Left cardiac atrium (tissue), 4 donors: ENCODE data around the gene SGCD. TPM values are rescaled to one million over a fixed set of nuclear protein-coding genes. Genes with fewer than 3 reads are reported as not detected.
A peak's percentile ranks its signal among the peaks of the same experiment; 100 is the strongest.

Experiments used
- ATAC-seq, 2 donors: fragments of 200-7000 bp; cut with Tn5 transposase; one replicate each; pipeline ENCODE4 v1.9.1; 2020; ENCODE audit warnings: mild to moderate bottlenecking in 2 of 2, moderate library complexity in 2 of 2
- DNase-seq: peaks from one replicate; pipeline ENCODE4 v3.0.0-alpha.2; 2020
- intact Hi-C, 2 donors: fragments of 100-400 bp; cut with DNase I; formaldehyde crosslinking; loops; one replicate each; pipeline versions ENCODE4 v1.14.1 to v1.15.1; 2022 to 2023
- total RNA-seq, 2 donors: library from RNA; stranded (reverse); fragmentation: NEBNext Ultra II Directional; extraction: Animal tissue kit (Norgen Biotek cat#: 25700); gene quantifications; one replicate each; pipeline ENCODE4 v1.2.1, GENCODE V29; 2021
- donor health status: DM: no; HTN: yes; CAD: no.
- donor health status: DM: no; HTN: yes; CAD: no; lungs with severe emphysema.
- donor health status: DM: yes; HTN: yes; CAD: no.
- donor health status: Dilated cardiomyopathy.

SGCD gene
- total RNA-seq, 2 donors from 2014 or later: 58.5 to 93.4 TPM

- DNase-seq: peak; percentile 31
- ATAC-seq: peak; percentile 65 to 75
- intact Hi-C loops: loop anchor here (10.0 kb wide), 2 partner anchors 93 to 103 kb away; no protein-coding TSS in a partner anchor
Observed at GRCh38 chr5:156687514-156687913, 360.6 kb downstream of the SGCD start.

DNA sequence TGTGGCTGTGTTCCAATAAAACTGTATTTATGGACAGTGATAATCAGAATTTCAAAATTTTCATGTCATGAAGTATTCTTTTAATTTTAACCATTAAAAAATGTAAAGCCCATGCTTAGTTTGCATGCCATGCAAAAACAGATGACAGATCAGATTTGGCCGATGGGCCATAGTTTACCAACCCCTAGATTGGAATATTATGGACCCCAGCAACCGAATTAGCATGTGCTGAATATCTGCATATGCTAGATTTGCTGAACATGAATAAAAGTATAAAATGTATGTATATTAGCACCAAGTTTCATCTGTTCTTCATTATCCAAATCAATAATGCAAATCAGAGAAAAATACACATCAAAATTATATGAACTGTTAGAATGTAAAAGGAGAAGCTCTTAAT lies 364.6 kb downstream of the SGCD start:
- ATAC-seq: no peak
- intact Hi-C loops: no loop called here
- no peak for DNase-seq

DNA sequence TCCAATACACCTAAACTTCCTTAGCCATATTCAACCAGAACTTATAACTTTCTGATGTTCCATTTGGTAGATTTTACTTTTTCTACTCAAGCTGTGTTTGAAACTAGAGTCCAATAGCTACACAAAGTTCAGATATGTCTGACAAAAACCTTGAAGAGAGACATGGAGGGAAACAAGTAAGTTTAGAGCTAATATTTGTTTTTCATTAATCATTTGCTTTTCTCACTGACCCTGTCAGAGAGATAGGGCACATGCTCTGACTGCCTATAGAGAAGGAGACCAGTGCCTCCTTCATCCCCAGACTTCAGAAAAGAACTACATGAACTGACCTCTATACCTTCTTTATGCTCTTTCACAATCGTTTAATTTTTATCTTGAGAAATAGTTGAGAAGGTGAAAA lies 366.1 kb downstream of the SGCD start:
- intact Hi-C loops: no loop called here
- ATAC-seq: no peak
- DNase-seq: no peak

DNA sequence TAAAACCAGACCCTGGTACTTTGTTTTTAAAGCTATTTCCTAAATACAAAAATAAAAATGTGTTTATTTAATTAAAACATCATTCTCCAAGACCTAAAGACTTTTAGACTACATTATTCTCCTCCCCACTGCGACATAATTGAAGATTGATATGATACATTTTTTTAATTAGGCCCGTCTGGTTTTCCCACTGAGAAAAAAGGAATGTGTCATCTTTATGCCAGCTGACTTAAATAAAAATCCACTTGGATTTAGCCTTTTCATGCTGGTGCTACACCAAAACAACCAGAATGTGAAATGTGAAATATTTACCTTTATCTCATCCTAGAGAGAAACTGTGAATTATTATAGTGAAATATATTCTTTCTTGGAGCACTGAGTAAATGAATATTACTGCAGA lies 367.6 kb downstream of the SGCD start:
- intact Hi-C loops: no loop called here
- ATAC-seq: no peak
- DNase-seq: no peak

- intact Hi-C loops: no loop called here
- ATAC-seq (no peak), DNase-seq (no peak)
Observed at GRCh38 chr5:156695774-156696173, 368.8 kb downstream of the SGCD start.

- DNase-seq: no peak
- no peak for ATAC-seq
Observed at GRCh38 chr5:156698323-156698722, 371.4 kb downstream of the SGCD start.

DNA sequence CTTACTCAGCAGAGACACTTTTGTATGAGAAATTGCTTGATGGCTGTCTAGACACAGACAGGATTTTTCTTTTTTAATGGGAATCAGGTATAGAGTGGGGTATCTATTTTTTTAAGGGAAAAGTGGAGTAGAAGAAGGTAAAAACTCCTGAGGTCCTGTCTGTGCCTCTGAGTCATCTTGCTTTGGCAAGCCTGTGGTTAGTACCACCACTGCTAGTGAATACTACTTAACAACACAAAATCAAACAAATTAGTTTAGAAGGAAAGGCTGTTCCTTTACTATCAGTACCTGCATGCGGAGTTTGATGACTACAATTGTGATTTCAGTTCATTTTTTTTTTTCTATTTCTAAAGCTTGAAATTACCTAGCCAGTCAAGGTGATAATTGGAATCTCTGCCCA lies 372.2 kb downstream of the SGCD start:
- intact Hi-C loops: no loop called here
- DNase-seq: no peak
- ATAC-seq: no peak

More at GRCh38 chr5:156698323-156698722, 371.4 kb downstream of the SGCD start:
- intact Hi-C loops: no loop called here

- intact Hi-C loops: no loop called here
- no peak for DNase-seq
- ATAC-seq: no peak
Observed at GRCh38 chr5:156704139-156704538, 377.2 kb downstream of the SGCD start.

DNA sequence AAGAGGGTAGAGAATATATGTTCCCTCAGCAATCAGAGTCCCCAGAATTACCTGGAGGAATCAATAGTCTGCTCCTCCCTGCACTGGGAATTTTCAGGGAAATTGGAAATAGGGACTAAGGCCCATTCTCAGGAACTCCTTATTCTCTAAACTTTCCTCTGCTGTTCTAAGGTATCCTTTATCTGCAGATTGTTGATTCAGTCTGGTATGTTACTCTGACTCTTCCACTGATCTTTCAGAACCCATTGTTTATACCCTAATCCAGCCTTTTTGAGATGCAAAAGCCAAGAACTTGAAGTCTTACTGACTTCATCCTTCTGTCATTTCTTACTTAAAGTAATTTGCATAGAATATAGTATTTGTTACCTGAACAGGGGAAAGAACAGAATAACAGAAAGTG lies 379.7 kb downstream of the SGCD start:
- DNase-seq: no peak
- intact Hi-C loops: no loop called here
- ATAC-seq: no peak

DNA sequence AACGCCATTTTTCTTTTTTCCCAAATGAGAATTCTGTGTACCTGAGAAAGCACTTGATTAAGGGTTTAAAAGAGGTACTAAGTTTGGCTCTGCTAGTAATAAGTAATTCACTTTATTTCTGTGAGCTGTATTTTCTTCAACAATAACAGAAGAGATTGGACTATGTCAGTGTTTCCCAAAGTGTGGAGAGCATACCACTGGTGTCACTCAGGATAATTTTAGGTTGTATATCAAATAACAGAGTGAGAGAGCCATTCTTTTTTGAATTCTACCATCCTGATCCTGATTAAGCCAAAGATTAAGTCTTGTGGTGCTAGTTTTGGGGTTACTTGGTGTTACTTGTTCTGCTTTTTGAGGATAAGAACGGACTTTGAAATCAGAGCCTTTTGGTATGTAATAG lies 380.8 kb downstream of the SGCD start:
- ATAC-seq: no peak
- intact Hi-C loops: no loop called here
- DNase-seq: no peak

DNA sequence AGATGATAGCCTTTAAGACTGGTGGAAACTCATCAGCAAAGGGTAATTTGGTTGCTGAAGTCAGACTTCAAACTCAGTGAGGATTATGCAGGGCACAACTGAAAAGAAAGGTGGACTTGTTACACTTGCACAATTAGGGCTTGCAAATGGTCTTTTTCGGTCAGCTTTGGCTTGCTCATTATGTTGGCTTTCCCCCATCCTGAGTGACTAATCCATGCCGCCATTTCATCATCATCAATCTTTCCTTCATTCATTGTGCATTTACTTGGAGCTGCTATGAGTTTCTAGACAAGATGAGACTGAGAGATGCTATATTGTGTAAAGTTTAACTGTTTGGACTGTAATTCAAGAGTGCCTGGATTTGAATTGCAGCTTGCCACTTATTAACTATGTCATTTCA lies 388.3 kb downstream of the SGCD start:
- intact Hi-C loops: no loop called here
- DNase-seq (no peak), ATAC-seq (no peak)

DNA sequence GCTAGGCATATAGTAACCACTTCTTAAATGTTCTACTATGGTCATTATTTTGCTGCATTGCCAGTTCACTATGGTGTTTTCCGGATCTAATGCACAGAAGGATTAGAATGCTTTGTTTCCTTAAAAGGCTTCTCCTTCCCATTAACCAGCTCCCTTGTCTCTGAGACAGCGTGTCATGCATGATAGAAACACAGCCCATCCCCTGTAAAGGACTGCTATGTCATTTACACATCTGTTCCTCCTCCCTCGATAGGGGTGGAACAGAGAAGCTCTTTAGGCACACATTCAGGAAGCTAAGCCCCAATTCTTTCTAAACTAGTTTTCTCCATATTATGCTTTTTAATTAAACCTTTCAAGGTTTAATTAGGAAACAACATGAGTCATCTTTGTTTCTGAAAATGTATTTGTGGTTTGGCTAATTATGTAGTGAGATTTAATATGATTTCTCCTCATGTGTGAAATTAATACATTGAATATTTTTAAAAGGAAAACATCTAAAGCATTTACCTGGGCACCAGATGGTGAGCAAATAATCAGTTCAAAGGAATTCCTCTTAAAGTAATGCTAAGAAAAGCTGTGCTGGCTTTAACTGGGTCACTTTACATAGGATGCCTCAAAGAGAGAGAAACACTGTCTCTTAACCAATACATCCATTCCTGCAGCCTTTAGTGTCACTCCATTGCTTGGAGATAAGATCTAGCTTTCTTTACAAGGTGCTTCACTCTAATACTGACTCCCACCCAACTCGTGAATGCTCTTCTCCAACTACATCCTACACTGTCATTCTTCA lies 389.8 kb downstream of the SGCD start:
- no peak for DNase-seq
- ATAC-seq: no peak
- intact Hi-C loops: no loop called here

DNA sequence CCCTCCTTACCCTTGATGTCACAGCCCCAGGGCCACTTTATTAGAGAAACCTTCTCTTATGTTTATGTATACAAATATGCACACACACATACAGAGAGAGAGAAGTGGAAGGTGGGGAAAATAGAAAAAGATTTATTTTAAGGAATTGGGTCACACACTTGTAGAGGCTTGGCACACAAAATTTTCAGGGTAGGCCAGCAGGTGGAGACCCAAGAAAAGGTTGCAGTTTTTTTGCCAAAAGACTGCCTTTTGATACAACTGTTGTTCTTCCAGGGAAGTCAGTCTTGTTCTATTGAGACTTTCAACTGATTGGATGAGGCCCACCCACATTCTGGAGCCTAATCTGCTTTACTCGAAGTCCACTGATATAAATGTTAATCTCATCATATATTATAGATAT lies 392.0 kb downstream of the SGCD start:
- ATAC-seq: no peak
- no peak for DNase-seq
- intact Hi-C loops: no loop called here

DNA sequence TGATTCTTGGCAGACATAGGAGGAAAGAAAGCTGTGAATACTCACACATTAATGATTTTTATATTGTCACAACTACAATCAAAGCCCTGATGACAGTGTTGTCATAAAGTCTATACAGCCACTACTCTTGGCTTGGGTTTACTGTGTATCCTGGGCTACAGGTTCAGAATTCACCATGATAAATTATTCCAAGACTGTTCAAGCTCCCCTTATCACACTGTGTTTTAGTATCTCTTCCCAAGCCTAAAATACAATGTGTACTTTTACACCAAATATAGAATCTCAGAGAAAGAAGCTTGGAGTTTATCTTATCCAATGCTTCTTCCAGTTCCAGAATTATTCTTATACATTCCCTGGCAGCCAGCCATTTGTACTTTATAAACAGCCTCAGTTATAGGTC lies 395.4 kb downstream of the SGCD start:
- ATAC-seq: no peak
- DNase-seq: no peak
- intact Hi-C loops: no loop called here

DNA sequence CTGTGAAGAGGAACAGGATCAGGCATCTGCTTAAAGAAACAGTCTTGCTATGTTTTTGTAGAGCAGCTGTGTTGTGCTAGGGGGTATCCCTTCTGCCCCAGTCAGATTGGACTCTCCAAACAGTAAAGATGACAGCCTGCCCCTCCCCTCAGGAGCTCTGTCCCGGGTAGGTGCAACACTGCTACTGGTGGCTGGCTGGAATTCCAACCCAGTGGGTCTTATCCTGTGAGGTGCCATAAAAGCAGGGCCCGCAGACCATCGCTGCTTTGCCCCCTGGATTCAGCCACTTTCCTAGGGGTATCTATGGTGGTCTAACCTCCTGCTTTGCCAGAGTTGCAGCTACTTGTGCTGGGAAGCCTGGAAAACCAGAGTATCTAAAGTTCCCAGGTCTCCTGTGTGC lies 408.5 kb downstream of the SGCD start:
- ATAC-seq: no peak
- intact Hi-C loops: no loop called here
- no peak for DNase-seq

- intact Hi-C loops: no loop called here
- no peak for ATAC-seq
- DNase-seq: no peak
Observed at GRCh38 chr5:156741516-156741915, 414.6 kb downstream of the SGCD start.

- no peak for ATAC-seq
- intact Hi-C loops: no loop called here
Observed at GRCh38 chr5:156753846-156754245, 426.9 kb downstream of the SGCD start.

GRCh38 chr5:156755421-156756087 lies 428.6 kb downstream of the SGCD start:
- DNase-seq (no peak), ATAC-seq (no peak)
- intact Hi-C loops: no loop called here

More at GRCh38 chr5:156753846-156754245, 426.9 kb downstream of the SGCD start:
- DNase-seq: no peak

- DNase-seq: no peak
- peak in 1 of 2 donors; percentile 53 for ATAC-seq
- intact Hi-C loops: no loop called here
Observed at GRCh38 chr5:156758011-156758791, 431.2 kb downstream of the SGCD start.

DNA sequence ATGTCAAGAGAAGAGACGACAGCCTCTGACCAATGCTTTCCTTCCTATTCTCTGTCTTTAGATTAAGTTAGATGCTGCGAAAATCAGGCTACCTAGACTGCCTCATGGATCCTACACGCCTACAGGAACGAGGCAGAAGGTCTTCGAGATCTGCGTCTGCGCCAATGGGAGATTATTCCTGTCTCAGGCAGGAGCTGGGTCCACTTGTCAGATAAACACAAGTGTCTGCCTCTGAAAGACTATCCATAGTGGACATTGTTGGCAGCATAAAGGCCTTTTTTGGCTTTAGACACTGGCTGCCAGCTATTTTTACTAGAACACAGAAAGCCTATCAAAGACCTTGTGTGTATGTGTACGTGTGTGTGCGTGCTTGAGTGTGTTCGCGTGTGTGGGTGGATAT lies 432.2 kb downstream of the SGCD start:
- DNase-seq: no peak
- intact Hi-C loops: no loop called here

More for the DNA sequence above, 432.2 kb downstream of the SGCD start:
- peak; percentile 77 to 79 for ATAC-seq
